Motor neuron (in vitro differentiated cells): Measurements from ENCODE around the gene ZCCHC14. TPM values are rescaled to one million over a fixed set of nuclear protein-coding genes. Genes with fewer than 3 reads are reported as not detected.

Source experiments
- ATAC-seq, 8 experiments: fragments of 200-7000 bp; cut with Tn5 transposase; replicated peaks in 6 of 8; 2 replicates each; pipeline ENCODE4 v1.8.0; 2021; ENCODE audit warnings: mild to moderate bottlenecking in 8 of 8, moderate library complexity in 8 of 8
- H3K27ac ChIP-seq, 2 donors: fragments of 250-450 bp; sonication (Bioruptor Pico); 2 replicates each; pipeline ENCODE4 v1.9.0; 2021; ENCODE audit warnings: antibody characterized with exemption in 2 of 2, mild to moderate bottlenecking in 2 of 2, moderate library complexity in 1 of 2
- H3K4me1 ChIP-seq, 2 donors: fragments of 250-450 bp; sonication (Bioruptor Pico); replicated peaks in 1 of 2; 2 replicates each; pipeline ENCODE4 v1.6.1; 2021; ENCODE audit warnings: antibody characterized with exemption in 2 of 2, mild to moderate bottlenecking in 2 of 2, moderate library complexity in 1 of 2
- H3K4me3 ChIP-seq, 5 donors: fragments of 250-450 bp; sonication (Bioruptor Pico); 2 replicates each; pipeline ENCODE4 v1.9.0; 2021; ENCODE audit warnings: antibody characterized with exemption in 5 of 5, mild to moderate bottlenecking in 5 of 5, moderate library complexity in 4 of 5
- WGBS, 10 experiments: fragments of 450-650 bp; shearing (Covaris generic); methylation state at CpG; one replicate each; pipeline ENCODE4 v1.0.0; 2022; 5-methylcytosine and 5-hydroxymethylcytosine counted together
- in situ Hi-C, 9 experiments: fragments of 400-800 bp; cut with MboI; loops; one replicate each; pipeline ENCODE4 v1.15.0; 2021; ENCODE audit warnings: low sequenced_read_pairs in 9 of 9, low pct_unique_long_range_greater_than_20kb in 2 of 9; ENCODE audit not compliant: unreplicated experiment in 9 of 9
- total RNA-seq, 8 experiments: library from RNA; unstranded; fragments of 300-600 nt; gene quantifications; 2 replicates each; pipeline versions ENCODE4 v1.2.3 to v1.2.4, GENCODE V29; 2022

ZCCHC14 gene
- total RNA-seq = 10 to 100 TPM; 11.2 to 30.3 (median 17.0) TPM

- peak; percentile 91 to 97 (median 94) for ATAC-seq
- in situ Hi-C loops = no loop called here
- WGBS, 10 experiments = 0 to 10% (median 1%) methylated on average over 4 to 17 of the region's 119 CpGs; no CpG with 5 or more reads in 5 of the 10 experiments
- Histone ChIP-seq H3K27ac (peak within 1 kb of the TSS; percentile 87 to 91), H3K4me3 (peak within 1 kb of the TSS; percentile 55 to 95 (median 83)), H3K4me1 (peaks cover 10 to 21% of the 10 kb centered on the region in 2 donors)
These were observed at the start of gene ZCCHC14 for GRCh38 chr16:87492721-87493607. TSS of gene ZCCHC14 (minus strand) at chr16:87493024. CDS start at chr16:87492238, 786 bp downstream.

- H3K27ac ChIP-seq = peak overlapping the region; percentile 62 to 64
- no peak for ATAC-seq
- in situ Hi-C loops = no loop called here
These were observed 49.0 kb upstream of the ZCCHC14 start for GRCh38 chr16:87541872-87542234.

GRCh38 chr16:87541147-87541871, 48.5 kb upstream of the ZCCHC14 start:
- whole genome bisulfite sequencing, 10 experiments = 12 to 92% (median 79%) methylated on average over 1 to 7 of the region's 31 CpGs; no CpG with 5 or more reads in 1 of the 10 experiments
- H3K4me3 ChIP-seq = peak overlapping the region in 1 of 5 donors; percentile 16
- peak in 6 of 8 experiments; percentile 50 to 83 (median 80) for ATAC-seq

More at GRCh38 chr16:87541872-87542234, 49.0 kb upstream of the ZCCHC14 start:
- H3K4me1 ChIP-seq = peaks cover 34 to 35% of the 10 kb centered on the region in 2 donors
- no peak overlapping the region for H3K4me3 ChIP-seq
- WGBS, 10 experiments = 27 to 88% (median 77%) methylated on average over 1 to 9 of the region's 11 CpGs

GRCh38 chr16:87540897-87541146, 48.0 kb upstream of the ZCCHC14 start:
- H3K4me1 ChIP-seq = peaks cover 34 to 35% of the 10 kb centered on the region in 2 donors
- WGBS, 10 experiments = 20 to 60% methylated on average over 1 to 2 of the region's 6 CpGs; no CpG with 5 or more reads in 8 of the 10 experiments
- peak overlapping the region; percentile 62 to 64 for H3K27ac ChIP-seq
- ATAC-seq = peak in 5 of 8 experiments; percentile 62 to 72 (median 69)
- in situ Hi-C loops = no loop called here
- peak overlapping the region in 1 of 5 donors; percentile 16 for H3K4me3 ChIP-seq

More at GRCh38 chr16:87541147-87541871, 48.5 kb upstream of the ZCCHC14 start:
- peaks cover 34 to 35% of the 10 kb centered on the region in 2 donors for H3K4me1 ChIP-seq
- H3K27ac ChIP-seq = peak overlapping the region; percentile 62 to 64
- in situ Hi-C loops = no loop called here

- Histone ChIP-seq H3K4me3 (peak overlapping the region in 2 of 5 donors; percentile 2 to 16), H3K27ac (peak overlapping the region; percentile 62 to 64), H3K4me1 (peaks cover 34 to 35% of the 10 kb centered on the region in 2 donors)
- 5 to 59% (median 32%) methylated on average over 3 to 11 of the region's 20 CpGs; no CpG with 5 or more reads in 1 of the 10 experiments for WGBS, 10 experiments
- in situ Hi-C loops = no loop called here
- ATAC-seq = peak in 5 of 8 experiments; percentile 3 to 70 (median 63)
These were observed 47.5 kb upstream of the ZCCHC14 start for GRCh38 chr16:87540072-87540896.

- H3K4me3 ChIP-seq = no peak overlapping the region
- peaks cover 34 to 35% of the 10 kb centered on the region in 2 donors for H3K4me1 ChIP-seq
- in situ Hi-C loops = no loop called here
- ATAC-seq = no peak
- H3K27ac ChIP-seq = no peak overlapping the region
- 0 to 100% (median 84%) methylated on average over 1 to 7 of the region's 11 CpGs; no CpG with 5 or more reads in 2 of the 10 experiments for WGBS, 10 experiments
These were observed 46.3 kb upstream of the ZCCHC14 start for GRCh38 chr16:87539113-87539512.

GRCh38 chr16:87538594-87538993, 45.8 kb upstream of the ZCCHC14 start:
- no peak overlapping the region for H3K4me3 ChIP-seq
- peak in 1 of 8 experiments; percentile 65 for ATAC-seq
- peaks cover 34 to 35% of the 10 kb centered on the region in 2 donors for H3K4me1 ChIP-seq
- 4 to 100% (median 80%) methylated on average over 2 to 11 of the region's 11 CpGs; no CpG with 5 or more reads in 1 of the 10 experiments for WGBS, 10 experiments
- no peak overlapping the region for H3K27ac ChIP-seq
- in situ Hi-C loops = no loop called here

GRCh38 chr16:87538160-87538559, 45.3 kb upstream of the ZCCHC14 start:
- Histone ChIP-seq H3K27ac (no peak overlapping the region), H3K4me1 (peaks cover 34 to 35% of the 10 kb centered on the region in 2 donors), H3K4me3 (no peak overlapping the region)
- ATAC-seq = no peak
- in situ Hi-C loops = no loop called here
- whole genome bisulfite sequencing, 10 experiments = 0 to 94% (median 60%) methylated on average over 1 to 4 of the region's 4 CpGs; no CpG with 5 or more reads in 1 of the 10 experiments

- 57 to 100% (median 67%) methylated on average over 1 to 6 of the region's 10 CpGs; no CpG with 5 or more reads in 3 of the 10 experiments for WGBS, 10 experiments
- no peak for ATAC-seq
- peaks cover 24% of the 10 kb centered on the region in 2 donors for H3K4me1 ChIP-seq
- no peak overlapping the region for H3K27ac ChIP-seq
- H3K4me3 ChIP-seq = no peak overlapping the region
- in situ Hi-C loops = no loop called here
These were observed 43.9 kb upstream of the ZCCHC14 start for GRCh38 chr16:87536795-87537142.

GRCh38 chr16:87535855-87536794, 43.3 kb upstream of the ZCCHC14 start:
- H3K4me1 ChIP-seq = peaks cover 18% of the 10 kb centered on the region in 2 donors
- 30 to 86% (median 63%) methylated on average over 2 to 10 of the region's 13 CpGs; no CpG with 5 or more reads in 1 of the 10 experiments for WGBS, 10 experiments
- no peak overlapping the region for H3K27ac ChIP-seq
- no peak for ATAC-seq
- in situ Hi-C loops = no loop called here
- H3K4me3 ChIP-seq = no peak overlapping the region

- 0 to 100% (median 59%) methylated on average over 1 to 3 of the region's 3 CpGs; no CpG with 5 or more reads in 2 of the 10 experiments for WGBS, 10 experiments
- in situ Hi-C loops = no loop called here
- Histone ChIP-seq H3K4me1 (peaks cover 11% of the 10 kb centered on the region in 2 donors), H3K4me3 (no peak overlapping the region), H3K27ac (no peak overlapping the region)
- ATAC-seq = no peak
These were observed 42.6 kb upstream of the ZCCHC14 start for GRCh38 chr16:87535457-87535854.
